HEK293 (cell line): ENCODE results near the gene TNFSF13.

Experiments
- FEZF1 ChIP-seq: fragments of 450-650 bp; formaldehyde crosslinking; IDR thresholded peaks from 2 replicates; pipeline ENCODE4 v1.5.1; 2016; ENCODE audit warnings: missing biosample characterization, missing genetic modification characterization
- GFI1B ChIP-seq: fragments of 450-650 bp; formaldehyde crosslinking; IDR thresholded peaks from 2 replicates; pipeline ENCODE4 v1.5.1; 2016; ENCODE audit warnings: missing biosample characterization, missing genetic modification characterization
- GLI2 ChIP-seq: fragments of 450-650 bp; formaldehyde crosslinking; IDR thresholded peaks from 2 replicates; pipeline ENCODE4; 2017; ENCODE audit warnings: missing biosample characterization, missing genetic modification characterization, low read depth, borderline replicate concordance
- HOXD13 ChIP-seq: sonication (generic); formaldehyde crosslinking; IDR thresholded peaks from 2 replicates; pipeline ENCODE4 v1.8.0; 2022; ENCODE audit warnings: missing genetic modification reagents, borderline replicate concordance
- INSM2 ChIP-seq: fragments of 450-650 bp; formaldehyde crosslinking; IDR thresholded peaks from 2 replicates; pipeline ENCODE4 v1.5.1; 2016; ENCODE audit warnings: missing biosample characterization, missing genetic modification characterization
- MYNN ChIP-seq: fragments of 450-650 bp; formaldehyde crosslinking; IDR thresholded peaks from 2 replicates; pipeline ENCODE4 v1.5.1; 2016; ENCODE audit warnings: missing biosample characterization, missing genetic modification characterization, borderline replicate concordance
- PRDM4 ChIP-seq: fragments of 450-650 bp; formaldehyde crosslinking; IDR thresholded peaks from 2 replicates; pipeline ENCODE4 v1.5.1; 2017; ENCODE audit warnings: missing biosample characterization, missing genetic modification characterization
- SP2 ChIP-seq: fragments of 450-650 bp; formaldehyde crosslinking; IDR thresholded peaks from 2 replicates; pipeline ENCODE4 v1.5.1; 2016; ENCODE audit warnings: missing biosample characterization, missing genetic modification characterization
- YY2 ChIP-seq: fragments of 450-650 bp; formaldehyde crosslinking; IDR thresholded peaks from 2 replicates; pipeline ENCODE4 v1.5.1; 2016; ENCODE audit warnings: missing biosample characterization, missing genetic modification characterization
- ZBTB44 ChIP-seq: fragments of 450-650 bp; IDR thresholded peaks from 2 replicates; pipeline ENCODE4 v1.5.1; 2018; ENCODE audit warnings: missing biosample characterization, mild to moderate bottlenecking, missing genetic modification characterization
- ZNF146 ChIP-seq: fragments of 450-650 bp; formaldehyde crosslinking; IDR thresholded peaks from 2 replicates; pipeline ENCODE4 v1.5.1; 2016; ENCODE audit warnings: missing biosample characterization, missing genetic modification characterization
- ZNF148 ChIP-seq: fragments of 450-650 bp; formaldehyde crosslinking; IDR thresholded peaks from 2 replicates; pipeline ENCODE4 v1.5.0; 2017; ENCODE audit warnings: missing biosample characterization, missing genetic modification characterization, borderline replicate concordance
- ZNF18 ChIP-seq: fragments of 450-650 bp; formaldehyde crosslinking; IDR thresholded peaks from 2 replicates; pipeline ENCODE4 v1.5.1; 2016; ENCODE audit warnings: missing biosample characterization, missing genetic modification characterization
- ZNF221 ChIP-seq: fragments of 450-650 bp; formaldehyde crosslinking; IDR thresholded peaks from 2 replicates; pipeline ENCODE4 v1.5.1; 2017; ENCODE audit warnings: missing biosample characterization, missing genetic modification characterization, borderline replicate concordance
- ZNF26 ChIP-seq: fragments of 450-650 bp; formaldehyde crosslinking; IDR thresholded peaks from 2 replicates; pipeline ENCODE4 v1.5.1; 2016; ENCODE audit warnings: missing biosample characterization, missing genetic modification characterization
- ZNF274 ChIP-seq, 2 experiments: fragments of 200-500 bp in 1 of 2; fragments of 450-650 bp in 1 of 2; sonication (Bioruptor generic) in 1 of 2; formaldehyde crosslinking in 1 of 2; IDR thresholded peaks; 2 replicates each; pipeline versions ENCODE4 v1.5.1 to v1.6.1; 2014 to 2016; ENCODE audit warnings: borderline replicate concordance in 1 of 2, inconsistent platforms in 1 of 2, low read length in 1 of 2, missing biosample characterization in 1 of 2, missing genetic modification characterization in 1 of 2
- ZNF350 ChIP-seq: fragments of 450-650 bp; formaldehyde crosslinking; IDR thresholded peaks from 2 replicates; pipeline ENCODE4 v1.5.0; 2017; ENCODE audit warnings: missing biosample characterization, mild to moderate bottlenecking, missing genetic modification characterization
- ZNF37A ChIP-seq: fragments of 450-650 bp; IDR thresholded peaks from 2 replicates; pipeline ENCODE4 v1.5.1; 2018; ENCODE audit warnings: missing biosample characterization, missing genetic modification characterization
- ZNF596 ChIP-seq: fragments of 450-650 bp; IDR thresholded peaks from 2 replicates; pipeline ENCODE4 v1.5.0; 2018; ENCODE audit warnings: missing biosample characterization, mild to moderate bottlenecking, missing genetic modification characterization, moderate library complexity
- ZNF654 ChIP-seq: fragments of 450-650 bp; formaldehyde crosslinking; IDR thresholded peaks from 2 replicates; pipeline ENCODE4 v1.5.1; 2016; ENCODE audit warnings: low read depth, missing biosample characterization, missing genetic modification characterization
- ZNF701 ChIP-seq: fragments of 450-650 bp; formaldehyde crosslinking; IDR thresholded peaks from 2 replicates; pipeline ENCODE4 v1.5.1; 2016; ENCODE audit warnings: missing biosample characterization, missing genetic modification characterization
- ZNF704 ChIP-seq: fragments of 450-650 bp; formaldehyde crosslinking; IDR thresholded peaks from 2 replicates; pipeline ENCODE4 v1.5.1; 2016; ENCODE audit warnings: missing biosample characterization, missing genetic modification characterization
- ZNF785 ChIP-seq: fragments of 450-650 bp; formaldehyde crosslinking; IDR thresholded peaks from 2 replicates; pipeline ENCODE4 v1.5.1; 2016; ENCODE audit warnings: missing biosample characterization, missing genetic modification characterization

TNFSF13 gene

DNA sequence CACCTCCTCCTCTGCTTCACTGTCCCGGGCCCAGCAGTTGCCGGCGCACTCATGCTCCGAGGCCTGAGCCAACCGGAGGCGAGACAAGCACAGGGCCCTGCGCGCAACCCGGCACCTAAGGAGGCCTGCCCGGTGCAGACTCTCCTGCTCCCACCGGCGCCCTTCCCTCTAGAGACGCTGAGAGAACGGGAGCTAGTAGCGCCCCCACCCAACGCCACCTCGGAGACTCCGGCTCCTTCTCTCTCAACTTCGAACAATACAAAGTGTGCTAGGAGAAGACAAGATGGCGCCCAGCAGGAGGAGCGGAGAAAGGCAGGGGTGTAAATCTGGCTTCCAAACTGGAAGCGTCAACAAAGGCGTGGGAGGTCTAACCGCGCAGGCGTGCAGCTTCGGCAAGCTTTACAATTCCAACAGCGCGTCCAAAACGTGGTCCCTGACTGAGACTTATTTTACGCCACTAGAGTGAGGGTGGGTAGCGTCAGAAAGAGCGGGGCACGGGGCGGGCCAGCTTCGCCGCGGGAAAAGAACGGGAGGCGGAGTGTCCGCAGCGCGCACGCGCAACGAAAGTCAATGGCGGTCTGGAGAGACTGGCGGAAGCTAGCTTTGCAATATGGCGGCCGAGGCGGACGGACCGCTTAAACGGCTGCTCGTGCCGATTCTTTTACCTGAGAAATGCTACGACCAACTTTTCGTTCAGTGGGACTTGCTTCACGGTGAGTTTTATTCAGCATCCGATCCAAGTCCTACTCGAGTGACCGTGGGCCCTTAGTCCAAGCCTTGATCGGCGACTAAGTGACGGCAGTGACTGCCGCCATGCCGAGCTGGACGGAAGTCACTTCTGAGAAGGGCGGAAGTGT is 24.9 kb downstream of the TNFSF13 start, which contains the start of gene MPDU1 (continued):
- TF ChIP-seq ZBTB44 (tag by site-specific recombination) = no peak
- TF ChIP-seq MYNN (tag by site-specific recombination) = no peak
- TF ChIP-seq GFI1B (tag by site-specific recombination) = no peak
- TF ChIP-seq ZNF704 = no peak
- TF ChIP-seq ZNF350 = no peak
- no peak for TF ChIP-seq ZNF785 (tag by site-specific recombination)
- TF ChIP-seq ZNF274 (IDR thresholded peaks at IDR 0.05; ENCODE audit: low read length) = no peak
- TF ChIP-seq ZNF274 (tag by site-specific recombination; IDR thresholded peaks at IDR 0.05; ENCODE audit: borderline replicate concordance) = no peak
- TF ChIP-seq ZNF654 (tag by site-specific recombination) = no peak
- no peak for TF ChIP-seq ZNF37A (tag by site-specific recombination)
- no peak; the same call in 1 of the 2 replicates for TF ChIP-seq INSM2 (tag by site-specific recombination)
- no peak for TF ChIP-seq ZNF18
- no peak for TF ChIP-seq ZNF148 (tag by site-specific recombination)
- no peak for TF ChIP-seq ZNF701 (tag by site-specific recombination)
- TF ChIP-seq FEZF1 = peak; percentile 13; the same call in 1 of the 2 replicates
- TF ChIP-seq YY2 (tag by site-specific recombination) = peak; percentile 100
- no peak for TF ChIP-seq HOXD13 (CRISPR knock-in tag)
- TF ChIP-seq ZNF596 = 0 out of 2 replicates have a peak, but pooled peaks have one; percentile 1
- TF ChIP-seq PRDM4 (tag by site-specific recombination) = peak; percentile 9; the same call in 1 of the 2 replicates
- no peak for TF ChIP-seq GLI2 (tag by site-specific recombination)
- TF ChIP-seq ZNF146 = no peak
- TF ChIP-seq ZNF26 (tag by site-specific recombination) = no peak
- peak; percentile 88 for TF ChIP-seq SP2 (tag by site-specific recombination)
- no peak for TF ChIP-seq ZNF221 (tag by site-specific recombination)
